IMR-90 (cell line): ENCODE measurements around the gene DSE. TPM values are rescaled to one million over a fixed set of nuclear protein-coding genes. Genes with fewer than 3 reads are reported as not detected.

ENCODE experiments used
- polyA plus RNA-seq, 3 experiments: library from polyadenylated mRNA; depleted of rRNA; stranded (reverse); fragments of >200 nt; gene quantifications; 2 replicates each; pipeline ENCODE4 v1.2.3, GENCODE V29; 2012; ENCODE audit warnings: low replicate concordance in 1 of 3
- total RNA-seq: library from RNA; depleted of rRNA; stranded (reverse); fragments of >200 nt; gene quantifications from 2 replicates; pipeline ENCODE4 v1.2.3, GENCODE V29; 2012; rRNA removed

The DSE gene
- total and polyA plus RNA-seq, 2 of the 4 experiments (the other 2 are of a cell fraction), result 48.0 to 154 TPM

Other genes with a start within 250 kb of the DSE start
- not detected in 2 replicates for gene COL10A1, start 244.8 kb upstream of the DSE start, total RNA-seq
- 0.05 and 0.70 TPM in 2 replicates for gene COL10A1, start 244.8 kb upstream of the DSE start, polyA plus RNA-seq (2012; rRNA removed)
- 22.0 and 23.1 TPM in 2 replicates for gene TSPYL4, start 116.9 kb upstream of the DSE start, total RNA-seq
- 29.0 and 29.9 TPM in 2 replicates for gene TSPYL4, start 116.9 kb upstream of the DSE start, polyA plus RNA-seq (2012; rRNA removed)
- gene TSPYL1, start 91.0 kb upstream of the DSE start, total RNA-seq, result 111 and 121 TPM in 2 replicates
- 30.1 and 32.4 TPM in 2 replicates for gene TSPYL1, start 91.0 kb upstream of the DSE start, polyA plus RNA-seq (2012; rRNA removed)
- gene CALHM6, start 90.4 kb downstream of the DSE start, total RNA-seq, result 0.72 and 0.83 TPM in 2 replicates
- gene CALHM6, start 90.4 kb downstream of the DSE start, polyA plus RNA-seq (2012; rRNA removed), result 1.1 and 1.5 TPM in 2 replicates
- 10.6 and 10.8 TPM in 2 replicates for gene CALHM5, start 140.7 kb downstream of the DSE start, total RNA-seq
- 2.8 and 3.3 TPM in 2 replicates for gene CALHM5, start 140.7 kb downstream of the DSE start, polyA plus RNA-seq (2012; rRNA removed)
- under 0.01 TPM in 1 of 2 replicates, not detected in the other for gene TRAPPC3L, start 174.7 kb downstream of the DSE start, total RNA-seq
- 0.03 TPM in 1 of 2 replicates, not detected in the other for gene TRAPPC3L, start 174.7 kb downstream of the DSE start, polyA plus RNA-seq (2012; rRNA removed)
- gene CALHM4, start 182.8 kb downstream of the DSE start, total RNA-seq, result not detected in 2 replicates
- gene CALHM4, start 182.8 kb downstream of the DSE start, polyA plus RNA-seq (2012; rRNA removed), result 0.07 and 0.11 TPM in 2 replicates
- 35.8 and 92.8 TPM in 2 replicates for gene RWDD1, start 200.6 kb downstream of the DSE start, total RNA-seq
- 22.8 and 23.6 TPM in 2 replicates for gene RWDD1, start 200.6 kb downstream of the DSE start, polyA plus RNA-seq (2012; rRNA removed)
- gene RSPH4A, start 245.5 kb downstream of the DSE start, total RNA-seq, result under 0.01 and 0.28 TPM in 2 replicates
- gene RSPH4A, start 245.5 kb downstream of the DSE start, polyA plus RNA-seq (2012; rRNA removed), result 0.10 and 0.19 TPM in 2 replicates